ENCODE data around the gene FNDC3B. TPM values are rescaled to one million over a fixed set of nuclear protein-coding genes. Genes with fewer than 3 reads are reported as not detected.

FNDC3B gene
- total and polyA plus RNA-seq, 4 donors: 13.3 to 175 (median 100) TPM

DNA sequence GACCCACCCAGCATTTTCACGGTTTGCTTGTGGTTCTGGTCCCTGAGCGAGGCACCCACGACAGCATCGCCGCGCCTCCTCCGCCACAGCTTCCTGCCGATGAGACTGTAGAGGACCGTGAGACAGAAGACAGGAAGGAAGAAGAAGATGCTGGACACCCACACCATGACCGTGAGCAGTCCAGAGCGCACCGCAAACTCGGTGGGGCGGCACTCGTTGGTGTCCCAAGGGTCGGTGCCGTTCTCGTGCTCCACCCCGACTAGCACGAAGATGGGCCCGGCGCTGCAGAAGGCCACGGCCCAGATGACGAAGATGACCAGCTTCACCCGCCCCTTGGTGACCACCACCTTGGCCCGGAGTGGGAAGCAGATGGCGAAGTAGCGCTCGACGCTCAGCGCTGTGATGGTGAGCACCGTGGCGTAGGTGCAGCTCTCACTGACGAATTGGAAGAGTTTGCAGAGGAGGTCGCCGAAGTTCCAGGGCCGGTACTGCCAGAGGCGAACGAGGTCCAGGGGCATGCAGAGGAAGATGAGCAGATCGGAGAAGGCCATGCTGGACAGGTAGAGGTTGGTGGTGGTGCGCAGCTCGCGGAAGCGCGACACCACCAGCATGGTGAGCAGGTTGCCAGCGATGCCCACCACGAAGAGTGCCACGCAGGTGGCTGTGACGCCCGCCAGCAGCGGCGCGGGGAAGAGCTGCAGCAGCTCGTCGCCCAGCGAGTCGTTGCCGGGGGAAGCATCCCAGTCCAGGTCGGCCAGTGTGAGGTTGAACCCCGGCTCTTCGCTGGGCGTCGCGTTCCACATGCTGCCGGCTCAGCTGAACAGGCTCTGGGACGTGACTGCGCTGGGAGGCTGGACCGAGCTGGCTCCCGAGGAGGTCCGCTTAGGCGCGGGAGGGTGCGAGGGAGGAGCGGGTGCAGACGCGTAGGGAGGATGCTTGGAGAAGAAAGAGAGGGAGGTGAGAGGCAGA is 408.5 kb downstream of the FNDC3B start, which contains the start of gene GHSR:
GHSR (minus strand) TSS at position 846 of the 969 bp plus-strand sequence; CDS start at position 803, 43 bp downstream.
- Histone ChIP-seq H3K9ac (ENCODE audit: insufficient read depth in 1 of 2, low read length in 2 of 2) (no peak within 1 kb of the TSS), H3K9me3 (ENCODE audit: control insufficient read depth in 4 of 4, insufficient read depth in 3 of 4, low read length in 3 of 4) (peaks cover 0 to 19% (median 0%) of the 10 kb centered on the region in 4 donors), H3K4me1 (ENCODE audit: control insufficient read depth in 5 of 5, insufficient read depth in 5 of 5, low read length in 5 of 5) (peaks cover 0 to 16% (median 0%) of the 10 kb centered on the region in 5 donors), H3K27ac (ENCODE audit: low read depth in 1 of 2, low read length in 1 of 2) (no peak within 1 kb of the TSS), H3K4me3 (no peak within 1 kb of the TSS), H3K27me3 (ENCODE audit: control insufficient read depth in 3 of 3, insufficient read depth in 3 of 3, low read length in 2 of 3) (peaks cover 0 to 85% (median 75%) of the 10 kb centered on the region in 3 donors), H3K36me3 (ENCODE audit: control insufficient read depth in 4 of 4, insufficient read depth in 4 of 4, low read length in 4 of 4) (no peaks in the 10 kb centered on the region)
- no peak for DNase-seq
- ATAC-seq (ENCODE audit: insufficient read depth, low FRiP score): no peak
- TF ChIP-seq, protein P1, sequence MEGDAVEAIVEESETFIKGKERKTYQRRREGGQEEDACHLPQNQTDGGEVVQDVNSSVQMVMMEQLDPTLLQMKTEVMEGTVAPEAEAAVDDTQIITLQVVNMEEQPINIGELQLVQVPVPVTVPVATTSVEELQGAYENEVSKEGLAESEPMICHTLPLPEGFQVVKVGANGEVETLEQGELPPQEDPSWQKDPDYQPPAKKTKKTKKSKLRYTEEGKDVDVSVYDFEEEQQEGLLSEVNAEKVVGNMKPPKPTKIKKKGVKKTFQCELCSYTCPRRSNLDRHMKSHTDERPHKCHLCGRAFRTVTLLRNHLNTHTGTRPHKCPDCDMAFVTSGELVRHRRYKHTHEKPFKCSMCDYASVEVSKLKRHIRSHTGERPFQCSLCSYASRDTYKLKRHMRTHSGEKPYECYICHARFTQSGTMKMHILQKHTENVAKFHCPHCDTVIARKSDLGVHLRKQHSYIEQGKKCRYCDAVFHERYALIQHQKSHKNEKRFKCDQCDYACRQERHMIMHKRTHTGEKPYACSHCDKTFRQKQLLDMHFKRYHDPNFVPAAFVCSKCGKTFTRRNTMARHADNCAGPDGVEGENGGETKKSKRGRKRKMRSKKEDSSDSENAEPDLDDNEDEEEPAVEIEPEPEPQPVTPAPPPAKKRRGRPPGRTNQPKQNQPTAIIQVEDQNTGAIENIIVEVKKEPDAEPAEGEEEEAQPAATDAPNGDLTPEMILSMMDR (IDR thresholded peaks at IDR 0.05; ENCODE audit: control extremely low read depth, extremely low read depth): no peak
- 8 to 9% methylated on average over 73 to 76 of the region's 76 CpGs for WGBS, 2 donors

DNA sequence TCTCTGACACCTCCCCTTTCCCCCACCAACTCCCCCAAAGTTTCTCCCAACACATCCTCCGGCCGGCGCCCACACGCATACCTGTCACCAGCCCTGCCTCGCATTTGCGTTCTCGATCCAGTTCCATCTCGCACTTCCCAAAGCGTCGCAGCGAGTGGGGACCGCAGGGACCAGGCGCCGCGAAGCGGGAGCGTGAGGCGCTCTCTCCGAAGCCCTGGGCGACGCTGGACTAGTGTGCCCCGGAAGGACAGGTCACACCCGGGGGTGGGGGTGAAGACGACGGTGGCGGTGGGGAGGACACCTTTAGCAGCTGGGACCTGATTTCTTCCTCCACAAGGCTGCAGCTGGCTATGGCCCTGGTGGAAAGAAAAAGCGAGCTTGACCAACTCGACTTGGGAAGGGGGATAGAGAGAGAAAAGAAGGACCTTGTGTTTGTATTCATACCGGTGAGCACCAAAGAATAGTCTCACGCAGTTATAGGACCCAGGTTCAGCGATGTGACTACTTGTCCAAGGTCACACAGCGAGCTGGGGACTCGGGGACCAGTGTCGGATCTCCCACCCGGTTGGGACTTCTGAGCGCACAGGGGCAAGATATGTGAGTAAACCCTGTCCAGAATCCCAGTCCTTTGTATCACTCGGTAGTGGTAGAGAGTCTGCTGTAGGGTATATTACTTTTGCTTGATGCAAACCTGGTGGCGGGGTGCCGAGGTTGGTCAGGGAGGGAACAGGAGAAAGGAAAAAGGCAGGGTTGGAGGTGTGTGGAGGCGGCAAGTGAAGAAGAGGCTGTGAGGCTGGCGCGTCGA is 409.5 kb downstream of the FNDC3B start:
- Histone ChIP-seq H3K9ac (ENCODE audit: insufficient read depth in 1 of 2, low read length in 2 of 2) (no peak overlapping the region), H3K9me3 (ENCODE audit: control insufficient read depth in 4 of 4, insufficient read depth in 3 of 4, low read length in 3 of 4) (peaks cover 0 to 19% (median 0%) of the 10 kb centered on the region in 4 donors), H3K27me3 (ENCODE audit: control insufficient read depth in 3 of 3, insufficient read depth in 3 of 3, low read length in 2 of 3) (peaks cover 0 to 83% (median 77%) of the 10 kb centered on the region in 3 donors), H3K27ac (ENCODE audit: low read depth in 1 of 2, low read length in 1 of 2) (no peak overlapping the region), H3K4me1 (ENCODE audit: control insufficient read depth in 5 of 5, insufficient read depth in 5 of 5, low read length in 5 of 5) (peaks cover 0 to 16% (median 0%) of the 10 kb centered on the region in 5 donors), H3K4me3 (no peak overlapping the region), H3K36me3 (ENCODE audit: control insufficient read depth in 4 of 4, insufficient read depth in 4 of 4, low read length in 4 of 4) (no peaks in the 10 kb centered on the region)
- ATAC-seq (ENCODE audit: insufficient read depth, low FRiP score) (no peak), DNase-seq (no peak)
- WGBS, 2 donors: 7 to 10% methylated on average over 43 of the region's 43 CpGs
- TF ChIP-seq, protein P1 (IDR thresholded peaks at IDR 0.05; ENCODE audit: control extremely low read depth, extremely low read depth): no peak

DNA sequence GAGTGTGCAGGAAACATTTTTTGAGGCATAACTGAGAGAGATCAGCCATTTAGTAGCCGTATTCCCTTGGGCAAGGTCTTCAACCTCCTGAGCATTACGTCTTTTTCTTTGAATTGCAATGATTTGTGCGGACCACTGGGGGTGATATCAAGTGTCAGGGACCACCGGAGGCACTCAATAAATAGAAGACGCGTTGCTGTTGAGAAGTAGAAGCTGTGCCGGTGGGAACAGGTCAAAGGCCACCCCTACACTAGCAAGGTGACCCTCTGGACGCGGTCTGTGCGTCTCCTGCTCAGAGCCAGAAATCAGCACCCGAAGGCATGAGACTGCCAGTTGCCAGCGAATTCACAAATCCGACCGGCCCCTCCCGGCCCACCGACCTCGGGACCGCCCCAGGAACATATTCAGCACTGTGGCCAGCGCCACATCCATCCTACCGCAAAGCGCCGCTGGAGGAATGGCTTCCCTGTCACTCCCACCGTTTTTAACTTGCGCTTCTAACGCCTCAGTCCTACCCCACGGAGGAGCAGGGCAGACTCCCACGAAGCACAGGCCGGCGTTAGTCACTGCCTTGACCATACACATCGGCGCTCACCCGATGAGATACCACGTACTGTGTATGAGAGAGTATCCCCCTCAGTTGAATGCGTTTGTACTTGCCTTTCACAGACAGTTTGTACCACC is 410.2 kb downstream of the FNDC3B start:
- Histone ChIP-seq H3K27ac (ENCODE audit: low read depth in 1 of 2, low read length in 1 of 2) (no peak overlapping the region), H3K9me3 (ENCODE audit: control insufficient read depth in 4 of 4, insufficient read depth in 3 of 4, low read length in 3 of 4) (peaks cover 0 to 19% (median 0%) of the 10 kb centered on the region in 4 donors), H3K4me1 (ENCODE audit: control insufficient read depth in 5 of 5, insufficient read depth in 5 of 5, low read length in 5 of 5) (peaks cover 0 to 16% (median 0%) of the 10 kb centered on the region in 5 donors), H3K27me3 (ENCODE audit: control insufficient read depth in 3 of 3, insufficient read depth in 3 of 3, low read length in 2 of 3) (peaks cover 0 to 84% (median 74%) of the 10 kb centered on the region in 3 donors), H3K4me3 (no peak overlapping the region), H3K9ac (ENCODE audit: insufficient read depth in 1 of 2, low read length in 2 of 2) (no peak overlapping the region), H3K36me3 (ENCODE audit: control insufficient read depth in 4 of 4, insufficient read depth in 4 of 4, low read length in 4 of 4) (no peaks in the 10 kb centered on the region)
- TF ChIP-seq, protein P1 (IDR thresholded peaks at IDR 0.05; ENCODE audit: control extremely low read depth, extremely low read depth): no peak
- ATAC-seq (ENCODE audit: insufficient read depth, low FRiP score) (no peak), DNase-seq (peak; percentile 59 to 70 (median 61))
- WGBS, 2 donors: 8 to 9% methylated on average over 34 of the region's 34 CpGs

Small RNA genes lying within 50 kb of the gene (small RNA-seq; reads per million reads assigned to genes)
- not detected for gene RN7SL141P (ENCODE audit: low replicate concordance)

Other genes starting within 250 kb of the FNDC3B start
- gene PLD1, start 229.1 kb upstream of the FNDC3B start, total RNA-seq: 10 to 100 TPM; 17.4 to 31.1 TPM
- 1 to 10 TPM; 3.1 to 6.9 TPM for gene PLD1, start 229.1 kb upstream of the FNDC3B start, polyA plus RNA-seq
- gene TMEM212, start 196.2 kb upstream of the FNDC3B start, total RNA-seq: 10 to 100 TPM; 11.5 to 16.5 TPM
- gene TMEM212, start 196.2 kb upstream of the FNDC3B start, polyA plus RNA-seq: 1 to 10 TPM; 1.5 to 4.6 TPM

Data from lung (tissue), 13 donors.